Measurements from ENCODE around the gene FGD3. TPM values are rescaled to one million over a fixed set of nuclear protein-coding genes. Genes with fewer than 3 reads are reported as not detected.

The FGD3 gene
- total RNA-seq, 3 donors from 2014 or later = 10.2 to 18.0 (median 10.4) TPM

DNA sequence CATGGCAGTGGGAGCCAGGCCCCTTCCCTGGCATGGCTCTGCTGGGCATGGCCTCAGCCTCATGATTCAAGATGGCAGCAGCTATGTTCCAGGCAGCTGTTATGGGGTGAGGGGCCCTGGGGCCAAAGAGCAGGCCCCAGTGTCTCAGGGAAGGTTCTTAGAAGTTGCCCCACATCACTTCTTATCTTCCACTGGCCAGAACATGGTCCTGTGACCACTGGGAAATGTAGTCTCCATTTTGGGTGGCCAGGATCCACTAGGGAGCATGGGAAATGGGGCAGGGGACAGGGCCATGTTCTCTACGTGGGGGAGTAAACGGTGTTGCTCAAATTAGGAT lies 129.4 kb downstream of the FGD3 start:
- peaks cover 0 to 4% of the 10 kb centered on the region in 2 donors for H3K4me1 ChIP-seq
- no peak overlapping the region for H3K27ac ChIP-seq
- no peak overlapping the region for H3K4me3 ChIP-seq
- H3K36me3 ChIP-seq = no peaks in the 10 kb centered on the region
- TF ChIP-seq POLR2A (IDR thresholded peaks at IDR 0.05) (no peak), POLR2AphosphoS5 (IDR thresholded peaks at IDR 0.05) (no peak)
- TF ChIP-seq, protein P1, sequence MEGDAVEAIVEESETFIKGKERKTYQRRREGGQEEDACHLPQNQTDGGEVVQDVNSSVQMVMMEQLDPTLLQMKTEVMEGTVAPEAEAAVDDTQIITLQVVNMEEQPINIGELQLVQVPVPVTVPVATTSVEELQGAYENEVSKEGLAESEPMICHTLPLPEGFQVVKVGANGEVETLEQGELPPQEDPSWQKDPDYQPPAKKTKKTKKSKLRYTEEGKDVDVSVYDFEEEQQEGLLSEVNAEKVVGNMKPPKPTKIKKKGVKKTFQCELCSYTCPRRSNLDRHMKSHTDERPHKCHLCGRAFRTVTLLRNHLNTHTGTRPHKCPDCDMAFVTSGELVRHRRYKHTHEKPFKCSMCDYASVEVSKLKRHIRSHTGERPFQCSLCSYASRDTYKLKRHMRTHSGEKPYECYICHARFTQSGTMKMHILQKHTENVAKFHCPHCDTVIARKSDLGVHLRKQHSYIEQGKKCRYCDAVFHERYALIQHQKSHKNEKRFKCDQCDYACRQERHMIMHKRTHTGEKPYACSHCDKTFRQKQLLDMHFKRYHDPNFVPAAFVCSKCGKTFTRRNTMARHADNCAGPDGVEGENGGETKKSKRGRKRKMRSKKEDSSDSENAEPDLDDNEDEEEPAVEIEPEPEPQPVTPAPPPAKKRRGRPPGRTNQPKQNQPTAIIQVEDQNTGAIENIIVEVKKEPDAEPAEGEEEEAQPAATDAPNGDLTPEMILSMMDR (IDR thresholded peaks at IDR 0.05) = no peak
- no peaks in the 10 kb centered on the region for H3K9me3 ChIP-seq
- no peaks in the 10 kb centered on the region for H3K27me3 ChIP-seq
- DNase-seq (ENCODE audit: low spot score in 2 of 2) = no peak
- intact Hi-C loops (cut with DNase I; ENCODE audit: low total_unique reads) = no loop called here

DNA sequence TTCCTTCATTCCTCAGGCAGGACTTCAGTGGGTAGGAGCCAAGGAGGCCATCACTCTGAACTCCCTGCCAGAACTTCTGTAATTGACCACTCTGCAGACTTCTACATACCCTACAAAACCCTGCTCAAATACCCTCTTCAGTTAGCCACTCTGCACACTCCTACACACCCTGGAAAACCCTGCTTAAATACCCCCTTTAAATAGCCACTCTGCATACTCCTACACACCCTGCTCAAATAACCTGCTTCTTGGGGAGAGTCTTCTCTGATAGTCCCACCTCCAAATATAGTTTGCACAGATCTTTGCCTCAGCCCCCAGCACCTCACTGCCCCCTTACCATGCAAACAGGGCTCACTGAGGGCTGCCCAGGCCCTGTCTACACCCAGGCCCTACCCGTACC lies 130.0 kb downstream of the FGD3 start:
- no peaks in the 10 kb centered on the region for H3K27me3 ChIP-seq
- DNase-seq (ENCODE audit: low spot score in 2 of 2) = no peak
- intact Hi-C loops (cut with DNase I; ENCODE audit: low total_unique reads) = no loop called here
- no peaks in the 10 kb centered on the region for H3K36me3 ChIP-seq
- no peaks in the 10 kb centered on the region for H3K9me3 ChIP-seq
- no peak for TF ChIP-seq POLR2A (IDR thresholded peaks at IDR 0.05)
- TF ChIP-seq POLR2AphosphoS5 (IDR thresholded peaks at IDR 0.05) = no peak
- TF ChIP-seq, protein P1 (IDR thresholded peaks at IDR 0.05) = no peak
- no peak overlapping the region for H3K27ac ChIP-seq
- peaks cover 0 to 4% of the 10 kb centered on the region in 2 donors for H3K4me1 ChIP-seq
- no peak overlapping the region for H3K4me3 ChIP-seq

DNA sequence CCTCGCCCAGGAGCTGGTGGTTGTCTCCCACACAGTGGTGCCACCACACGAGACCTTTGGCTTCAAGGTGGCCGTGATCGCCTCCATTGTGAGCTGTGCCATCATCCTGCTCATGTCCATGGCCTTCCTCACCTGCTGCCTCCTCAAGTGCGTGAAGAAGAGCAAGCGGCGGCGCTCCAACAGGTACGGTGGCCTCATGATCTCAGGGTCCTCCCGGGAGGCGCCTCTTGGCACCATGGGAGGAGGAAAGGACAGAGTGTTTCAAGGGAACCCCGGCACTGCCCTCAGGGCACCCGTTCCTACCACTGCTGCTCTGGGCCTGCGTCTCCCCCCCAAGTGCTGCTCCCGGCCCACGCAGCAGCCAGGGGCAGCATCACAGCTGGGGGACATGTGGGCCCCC lies 130.5 kb downstream of the FGD3 start:
- Histone ChIP-seq H3K36me3 (no peaks in the 10 kb centered on the region), H3K9me3 (no peaks in the 10 kb centered on the region), H3K27ac (no peak overlapping the region), H3K4me1 (peaks cover 0 to under 1% of the 10 kb centered on the region in 2 donors), H3K27me3 (no peaks in the 10 kb centered on the region), H3K4me3 (no peak overlapping the region)
- no peak for DNase-seq (ENCODE audit: low spot score in 2 of 2)
- intact Hi-C loops (cut with DNase I; ENCODE audit: low total_unique reads) = no loop called here
- TF ChIP-seq, protein P1 (IDR thresholded peaks at IDR 0.05) = no peak
- TF ChIP-seq POLR2A (IDR thresholded peaks at IDR 0.05) (no peak), POLR2AphosphoS5 (IDR thresholded peaks at IDR 0.05) (no peak)

DNA sequence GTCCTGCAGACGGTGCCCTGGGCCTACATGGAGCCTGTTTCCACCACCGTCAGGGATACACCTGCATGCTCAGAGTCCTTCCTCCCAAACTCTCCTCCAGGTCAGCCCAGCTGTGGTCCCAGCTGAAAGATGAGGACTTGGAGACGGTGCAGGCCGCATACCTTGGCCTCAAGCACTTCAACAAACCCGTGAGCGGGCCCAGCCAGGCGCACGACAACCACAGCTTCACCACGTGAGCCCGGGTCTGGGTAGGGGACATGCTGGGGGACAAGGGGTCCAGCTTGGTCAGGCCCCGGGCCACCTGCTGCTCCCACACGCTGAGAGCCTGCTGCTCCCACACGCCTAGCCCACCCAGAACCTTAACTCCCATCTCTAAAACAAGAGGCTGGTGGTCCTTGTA lies 132.0 kb downstream of the FGD3 start:
- H3K27me3 ChIP-seq = no peaks in the 10 kb centered on the region
- no peaks in the 10 kb centered on the region for H3K36me3 ChIP-seq
- intact Hi-C loops (cut with DNase I; ENCODE audit: low total_unique reads) = no loop called here
- H3K27ac ChIP-seq = no peak overlapping the region
- no peaks in the 10 kb centered on the region for H3K4me1 ChIP-seq
- peak in 1 of 2 donors; percentile 37 for DNase-seq (ENCODE audit: low spot score in 2 of 2)
- no peak for TF ChIP-seq POLR2AphosphoS5 (IDR thresholded peaks at IDR 0.05)
- no peak overlapping the region for H3K4me3 ChIP-seq
- H3K9me3 ChIP-seq = no peaks in the 10 kb centered on the region

DNA sequence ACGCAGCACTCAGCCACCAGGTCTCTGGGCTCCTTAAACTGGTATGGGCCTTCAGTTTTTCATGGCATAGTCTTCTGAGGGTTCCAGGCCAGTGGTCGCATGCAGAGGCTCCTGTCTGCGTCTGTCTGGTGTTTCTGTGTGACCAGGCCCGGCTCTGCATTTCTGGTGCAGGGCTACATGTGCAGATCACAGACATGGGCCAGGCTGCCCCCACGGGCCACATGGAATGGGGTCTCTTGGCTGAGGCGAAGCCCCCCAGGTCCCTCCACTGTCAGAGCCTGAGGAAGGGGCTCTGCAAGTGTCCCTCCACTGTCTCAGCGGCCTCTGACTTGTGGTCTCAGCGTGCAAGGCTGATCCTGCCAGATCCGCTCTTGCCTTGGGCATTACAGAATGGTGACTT lies 133.1 kb downstream of the FGD3 start:
- intact Hi-C loops (cut with DNase I; ENCODE audit: low total_unique reads) = no loop called here
- TF ChIP-seq POLR2AphosphoS5 (IDR thresholded peaks at IDR 0.05) = no peak
- TF ChIP-seq, protein P1 (IDR thresholded peaks at IDR 0.05) = no peak
- no peak for TF ChIP-seq POLR2A (IDR thresholded peaks at IDR 0.05)
- H3K27ac ChIP-seq = no peak overlapping the region
- H3K27me3 ChIP-seq = no peaks in the 10 kb centered on the region
- H3K4me3 ChIP-seq = no peak overlapping the region
- no peaks in the 10 kb centered on the region for H3K9me3 ChIP-seq
- no peaks in the 10 kb centered on the region for H3K4me1 ChIP-seq
- peak in 1 of 2 donors; percentile 49 for DNase-seq (ENCODE audit: low spot score in 2 of 2)
- no peaks in the 10 kb centered on the region for H3K36me3 ChIP-seq

DNA sequence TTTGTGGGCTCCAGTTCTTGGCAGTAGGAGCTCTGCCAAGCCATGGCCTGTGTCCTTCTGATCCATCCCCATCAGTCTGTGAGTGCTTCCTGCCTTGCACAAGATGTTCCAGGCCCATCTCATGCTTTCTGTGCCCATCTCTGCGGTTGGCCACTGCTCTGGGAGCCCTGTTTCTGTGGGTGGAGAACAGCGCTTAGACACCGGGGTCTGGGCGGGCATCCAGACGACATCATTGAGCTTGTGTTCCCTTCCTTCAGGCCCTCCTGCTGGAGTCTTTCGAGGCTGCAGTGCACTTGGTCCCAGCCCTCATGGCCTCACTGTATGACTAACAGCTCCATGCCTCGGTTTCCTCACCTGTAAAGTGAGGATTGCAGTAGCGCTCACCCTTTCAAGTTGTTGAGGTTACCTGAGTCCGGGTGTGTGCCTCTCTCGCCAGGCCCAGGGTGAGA lies 133.8 kb downstream of the FGD3 start:
- H3K27me3 ChIP-seq = no peaks in the 10 kb centered on the region
- TF ChIP-seq, protein P1 (IDR thresholded peaks at IDR 0.05) = no peak
- TF ChIP-seq POLR2AphosphoS5 (IDR thresholded peaks at IDR 0.05) (no peak), POLR2A (IDR thresholded peaks at IDR 0.05) (no peak)
- H3K4me1 ChIP-seq = no peaks in the 10 kb centered on the region
- no peaks in the 10 kb centered on the region for H3K36me3 ChIP-seq
- intact Hi-C loops (cut with DNase I; ENCODE audit: low total_unique reads) = no loop called here
- no peaks in the 10 kb centered on the region for H3K9me3 ChIP-seq
- H3K27ac ChIP-seq = no peak overlapping the region
- H3K4me3 ChIP-seq = no peak overlapping the region
- peak in 1 of 2 donors; percentile 33 for DNase-seq (ENCODE audit: low spot score in 2 of 2)
